Thoracic aorta (tissue), 2 donors: ENCODE measurements around the gene APOA4. TPM values are rescaled to one million over a fixed set of nuclear protein-coding genes. Genes with fewer than 3 reads are reported as not detected.

Experiments used
- ATAC-seq: fragments of 150-250 bp; one replicate; pipeline ENCODE4 v1.8.0; 2017; ENCODE audit warnings: low read depth; ENCODE audit not compliant: insufficient number of reproducible peaks, low FRiP score
- DNase-seq: peaks from one replicate; pipeline ENCODE4 v3.0.0-alpha.2; 2020; ENCODE audit warnings: low spot score
- H3K27ac ChIP-seq, 2 donors: fragments of 200-600 bp; sonication (generic); 1 replicate in 1 of 2; 2 replicates in 1 of 2; pipeline ENCODE4 v1.5.1; 2016; ENCODE audit warnings: mild to moderate bottlenecking in 2 of 2, moderate library complexity in 2 of 2
- H3K27me3 ChIP-seq: fragments of 200-600 bp; sonication (generic); replicated peaks from 2 replicates; pipeline ENCODE4 v1.6.0; 2016; ENCODE audit warnings: mild to moderate bottlenecking; ENCODE audit not compliant: insufficient read depth
- H3K36me3 ChIP-seq: fragments of 200-600 bp; sonication (generic); one replicate; pipeline ENCODE4 v1.5.1; 2016
- H3K4me1 ChIP-seq, 2 donors: fragments of 200-600 bp; sonication (generic); 1 replicate in 1 of 2; 2 replicates in 1 of 2; pipeline versions ENCODE4 v1.5.1 to v1.6.0; 2016; ENCODE audit warnings: low read depth in 2 of 2, mild to moderate bottlenecking in 1 of 2; ENCODE audit not compliant: control insufficient read depth in 1 of 2
- H3K4me3 ChIP-seq: fragments of 200-600 bp; sonication (generic); 2 replicates; pipeline ENCODE4 v1.5.1; 2016; ENCODE audit warnings: mild to moderate bottlenecking
- H3K9me3 ChIP-seq: fragments of 200-600 bp; sonication (generic); 2 replicates; pipeline ENCODE4 v1.5.1; 2016
- CTCF ChIP-seq: fragments of 200-600 bp; sonication (generic); IDR thresholded peaks from one replicate; pipeline ENCODE4 v1.5.1; 2019; ENCODE audit warnings: antibody characterized with exemption
- total RNA-seq, 2 donors: library from RNA; depleted of rRNA; stranded (reverse); fragments of >200 nt; gene quantifications; one replicate each; pipeline versions ENCODE4 v1.1.0 to v1.2.3, GENCODE V29; 2016

The APOA4 gene
- total RNA-seq, 2 donors from 2014 or later, result 0.99 TPM; not detected in 1

GRCh38 chr11:116790167-116791001 lies 32.7 kb downstream of the APOA4 start:
- TF ChIP-seq CTCF, result no peak
- H3K4me1 ChIP-seq, result peaks cover 12 to 26% of the 10 kb centered on the region in 2 donors
- peaks cover 6% of the 10 kb centered on the region for H3K36me3 ChIP-seq
- H3K27ac ChIP-seq, result no peak overlapping the region
- ATAC-seq (no peak), DNase-seq (no peak)
- no peak overlapping the region for H3K4me3 ChIP-seq
- H3K9me3 ChIP-seq, result no peaks in the 10 kb centered on the region
- no peaks in the 10 kb centered on the region for H3K27me3 ChIP-seq

- ATAC-seq, result no peak
- Histone ChIP-seq H3K27me3 (no peaks in the 10 kb centered on the region), H3K27ac (no peak overlapping the region), H3K4me3 (no peak overlapping the region), H3K36me3 (peaks cover 20% of the 10 kb centered on the region), H3K4me1 (peaks cover 12 to 26% of the 10 kb centered on the region in 2 donors), H3K9me3 (no peaks in the 10 kb centered on the region)
- TF ChIP-seq CTCF, result no peak
- no peak for DNase-seq
These were observed 34.1 kb downstream of the APOA4 start for GRCh38 chr11:116788975-116789374.

GRCh38 chr11:116788534-116788933 lies 34.6 kb downstream of the APOA4 start:
- no peaks in the 10 kb centered on the region for H3K27me3 ChIP-seq
- peaks cover 25% of the 10 kb centered on the region for H3K36me3 ChIP-seq
- ATAC-seq (no peak), DNase-seq (no peak)
- H3K27ac ChIP-seq, result peak overlapping the region; percentile 77 to 86
- no peaks in the 10 kb centered on the region for H3K9me3 ChIP-seq
- H3K4me3 ChIP-seq, result peak overlapping the region; percentile 99
- no peak for TF ChIP-seq CTCF
- H3K4me1 ChIP-seq, result peaks cover 12 to 26% of the 10 kb centered on the region in 2 donors

GRCh38 chr11:116787786-116788486 lies 35.2 kb downstream of the APOA4 start, which contains the start of gene ZPR1:
Gene ZPR1 (minus strand): TSS chr11:116788023. CDS start chr11:116787990, 33 bp downstream.
- DNase-seq, result peak; percentile 50
- peak; percentile 64 for ATAC-seq
- TF ChIP-seq CTCF, result no peak

GRCh38 chr11:116787436-116787785 lies 35.7 kb downstream of the APOA4 start:
- peaks cover 12 to 26% of the 10 kb centered on the region in 2 donors for H3K4me1 ChIP-seq
- peak overlapping the region; percentile 77 to 86 for H3K27ac ChIP-seq
- peaks cover 35% of the 10 kb centered on the region for H3K36me3 ChIP-seq
- ATAC-seq (no peak), DNase-seq (no peak)
- TF ChIP-seq CTCF, result no peak
- H3K27me3 ChIP-seq, result no peaks in the 10 kb centered on the region
- H3K4me3 ChIP-seq, result peak overlapping the region; percentile 99
- H3K9me3 ChIP-seq, result no peaks in the 10 kb centered on the region

More at GRCh38 chr11:116787786-116788486, 35.2 kb downstream of the APOA4 start, which contains the start of gene ZPR1:
- Histone ChIP-seq H3K27me3 (no peaks in the 10 kb centered on the region), H3K4me1 (peaks cover 12 to 26% of the 10 kb centered on the region in 2 donors), H3K4me3 (peak within 1 kb of the TSS; percentile 99), H3K9me3 (no peaks in the 10 kb centered on the region), H3K27ac (peak within 1 kb of the TSS; percentile 77 to 86), H3K36me3 (peaks cover 31% of the 10 kb centered on the region)
